Bronchial epithelial cell (primary cell): Measurements from ENCODE around the gene KRTAP2-3. TPM values are rescaled to one million over a fixed set of nuclear protein-coding genes. Genes with fewer than 3 reads are reported as not detected.
A peak's percentile ranks its signal among the peaks of the same experiment; 100 is the strongest.
"Not testable (repeated sequence)": the region's sequence is repeated elsewhere in the genome, so short reads cannot be mapped to it uniquely, and the experiment has no call there.

Source experiments
- DNase-seq: peaks from one replicate; pipeline ENCODE4 v3.0.0-alpha.2; 2010; ENCODE audit warnings: low read depth
- FAIRE-seq: peaks from 2 replicates; lab custom pipeline; 2011; peaks lifted over from hg19 to GRCh38; lab: Jason Lieb, UNC
- H3K27me3 ChIP-seq: 2 replicates; pipeline ENCODE4 v1.5.1; 2011; ENCODE audit warnings: low read length; ENCODE audit not compliant: control insufficient read depth, insufficient read depth
- H3K36me3 ChIP-seq: 2 replicates; pipeline ENCODE4 v1.5.1; 2011; ENCODE audit warnings: low read length; ENCODE audit not compliant: control insufficient read depth, insufficient read depth
- H3K4me3 ChIP-seq: 2 replicates; pipeline ENCODE4 v1.5.1; 2011; ENCODE audit warnings: mild to moderate bottlenecking, low read depth, low read length, control low read depth
- total RNA-seq: library from RNA; depleted of rRNA; stranded (reverse); fragments of >200 nt; gene quantifications from 2 replicates; pipeline ENCODE4 v1.2.1, GENCODE V29; 2014
- TF ChIP-seq, protein P1 (sequence below): IDR thresholded peaks from 2 replicates; pipeline ENCODE4 v1.5.1; 2011; ENCODE audit warnings: mild to moderate bottlenecking, moderate library complexity, low read length, control low read depth, inconsistent platforms; ENCODE audit not compliant: insufficient read depth, severe bottlenecking

KRTAP2-3 gene
- total RNA-seq, 1 donor from 2014 or later: not detected

DNA sequence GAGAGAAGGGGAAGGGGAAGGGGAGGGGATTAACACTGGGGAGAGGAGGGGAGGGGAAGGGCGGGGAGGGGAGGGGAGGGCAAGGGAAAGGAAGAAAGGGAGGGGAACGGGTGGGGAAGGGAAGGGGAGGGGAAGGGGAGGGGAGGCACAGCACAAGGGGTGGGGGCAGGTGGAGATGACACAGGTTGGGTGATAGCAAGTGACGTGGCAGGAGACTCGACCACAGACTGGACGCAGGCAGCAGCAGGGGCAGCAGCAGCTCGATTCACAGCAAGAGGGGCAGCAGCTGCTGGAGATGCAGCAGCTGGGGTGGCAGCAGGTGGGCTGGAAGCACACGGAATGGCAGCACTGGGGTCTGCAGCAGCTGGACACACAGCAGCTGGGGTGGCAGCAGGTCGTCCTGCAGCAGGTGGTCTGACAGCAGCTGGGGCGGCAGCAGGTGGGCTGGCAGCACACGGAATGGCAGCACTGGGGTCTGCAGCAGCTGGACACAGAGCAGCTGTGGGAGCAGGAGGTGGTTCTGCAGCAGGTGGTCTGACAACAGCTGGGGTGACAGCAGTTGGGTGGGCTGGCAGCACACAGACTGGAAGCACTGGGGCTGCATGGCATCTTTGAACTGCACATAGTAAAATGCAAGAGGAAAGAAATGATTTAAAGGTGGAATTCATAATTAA is 41.8 kb upstream of the KRTAP2-3 start, which contains the start of gene KRTAP4-16:
Gene KRTAP4-16, minus strand, starts transcription at position 624 of the 674 bp plus-strand sequence. Its CDS starts 0 bp downstream, at position 624.
- Histone ChIP-seq H3K36me3 (no peaks in the 10 kb centered on the region), H3K4me3 (no peak within 1 kb of the TSS), H3K27me3 (no peaks in the 10 kb centered on the region)
- TF ChIP-seq, protein P1, sequence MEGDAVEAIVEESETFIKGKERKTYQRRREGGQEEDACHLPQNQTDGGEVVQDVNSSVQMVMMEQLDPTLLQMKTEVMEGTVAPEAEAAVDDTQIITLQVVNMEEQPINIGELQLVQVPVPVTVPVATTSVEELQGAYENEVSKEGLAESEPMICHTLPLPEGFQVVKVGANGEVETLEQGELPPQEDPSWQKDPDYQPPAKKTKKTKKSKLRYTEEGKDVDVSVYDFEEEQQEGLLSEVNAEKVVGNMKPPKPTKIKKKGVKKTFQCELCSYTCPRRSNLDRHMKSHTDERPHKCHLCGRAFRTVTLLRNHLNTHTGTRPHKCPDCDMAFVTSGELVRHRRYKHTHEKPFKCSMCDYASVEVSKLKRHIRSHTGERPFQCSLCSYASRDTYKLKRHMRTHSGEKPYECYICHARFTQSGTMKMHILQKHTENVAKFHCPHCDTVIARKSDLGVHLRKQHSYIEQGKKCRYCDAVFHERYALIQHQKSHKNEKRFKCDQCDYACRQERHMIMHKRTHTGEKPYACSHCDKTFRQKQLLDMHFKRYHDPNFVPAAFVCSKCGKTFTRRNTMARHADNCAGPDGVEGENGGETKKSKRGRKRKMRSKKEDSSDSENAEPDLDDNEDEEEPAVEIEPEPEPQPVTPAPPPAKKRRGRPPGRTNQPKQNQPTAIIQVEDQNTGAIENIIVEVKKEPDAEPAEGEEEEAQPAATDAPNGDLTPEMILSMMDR: no peak
- FAIRE-seq (no peak), DNase-seq (no peak)

DNA sequence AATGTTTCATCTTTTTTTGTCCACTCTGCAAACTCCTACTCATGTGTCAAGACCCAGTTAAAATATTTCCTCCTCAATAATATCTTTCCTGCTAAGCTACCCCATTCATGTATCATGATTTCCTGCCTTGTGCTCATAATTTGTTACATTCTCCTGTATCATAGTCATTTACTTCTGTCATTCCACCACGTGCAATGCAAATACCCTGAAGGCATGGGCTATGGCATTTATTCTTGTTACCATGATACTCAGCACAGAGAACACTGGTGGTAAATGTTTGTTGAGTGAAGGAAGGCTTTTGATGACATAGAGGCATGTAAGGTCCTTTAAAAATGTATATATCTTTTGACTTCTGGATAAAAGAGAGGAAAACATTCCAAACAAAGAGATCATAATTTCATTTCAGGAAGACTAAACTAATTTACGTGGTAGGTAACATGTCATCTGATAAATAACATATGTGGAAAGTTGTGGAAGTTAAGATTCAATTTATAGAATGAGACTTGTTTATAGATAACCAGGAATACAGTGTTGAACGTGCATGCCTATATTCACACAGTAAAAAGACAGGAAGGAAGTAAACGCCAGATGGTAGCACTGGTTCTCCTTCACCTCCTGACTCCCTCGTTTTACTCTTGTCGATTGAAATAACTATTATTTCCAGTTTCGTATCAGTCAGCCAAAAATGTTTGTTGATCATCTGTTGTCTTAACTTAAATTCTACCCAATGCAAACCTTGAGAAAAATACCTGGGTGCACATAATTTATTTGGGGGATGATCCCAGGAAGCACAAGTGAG is 40.0 kb upstream of the KRTAP2-3 start:
- not testable (repeated sequence) for H3K27me3 ChIP-seq, H3K4me3 ChIP-seq, H3K36me3 ChIP-seq
- FAIRE-seq (peak; percentile 28), DNase-seq (peak; percentile 93)

DNA sequence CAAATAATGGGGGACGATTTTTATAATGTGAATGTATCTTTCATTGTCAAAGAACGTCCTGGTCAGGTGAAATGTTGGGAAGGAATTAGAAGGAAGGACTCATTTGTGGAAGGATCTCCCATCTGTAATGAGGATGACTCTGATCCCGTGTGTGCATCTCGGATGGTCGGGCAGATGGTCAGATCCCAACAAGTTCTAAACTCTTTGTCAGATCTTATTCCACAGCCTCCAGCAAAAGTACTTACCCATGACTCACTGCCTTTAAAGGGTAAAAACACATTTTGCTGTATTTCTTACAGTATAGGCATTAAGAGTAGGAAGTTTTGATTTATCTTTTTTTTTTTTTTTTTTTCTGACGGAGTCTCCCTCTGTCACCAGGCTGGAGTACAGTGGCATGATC is 38.6 kb upstream of the KRTAP2-3 start:
- TF ChIP-seq, protein P1: no peak
- H3K36me3 ChIP-seq: no peaks in the 10 kb centered on the region
- FAIRE-seq (no peak), DNase-seq (peak; percentile 78)
- H3K27me3 ChIP-seq: no peaks in the 10 kb centered on the region
- no peak overlapping the region for H3K4me3 ChIP-seq

DNA sequence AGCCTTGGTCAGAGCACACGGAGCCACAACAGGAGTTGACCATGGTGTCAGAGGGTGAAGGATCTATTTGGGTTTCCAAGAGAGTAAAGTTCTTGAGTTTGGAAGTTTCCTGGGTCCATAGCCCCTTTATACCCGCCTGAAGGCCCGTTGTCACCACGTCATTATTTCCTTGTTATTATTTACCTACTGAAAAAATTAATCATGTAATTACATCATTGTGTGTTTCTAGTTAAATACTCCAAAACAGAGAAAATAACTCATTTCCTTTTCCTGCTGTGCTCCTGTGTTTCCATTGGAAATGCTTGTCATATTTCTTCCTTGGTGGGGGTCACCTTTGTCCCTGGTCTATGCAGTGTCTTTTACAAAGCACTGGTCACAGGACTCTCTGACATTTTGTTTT is 38.1 kb upstream of the KRTAP2-3 start, which contains the start of gene KRTAP4-8:
Gene KRTAP4-8, minus strand, starts transcription at position 101 of the 400 bp plus-strand sequence. Its CDS starts 58 bp downstream, at position 43.
- Histone ChIP-seq H3K4me3 (no peak within 1 kb of the TSS), H3K27me3 (no peaks in the 10 kb centered on the region), H3K36me3 (no peaks in the 10 kb centered on the region)
- DNase-seq: no peak
- no peak for FAIRE-seq
- TF ChIP-seq, protein P1: no peak

DNA sequence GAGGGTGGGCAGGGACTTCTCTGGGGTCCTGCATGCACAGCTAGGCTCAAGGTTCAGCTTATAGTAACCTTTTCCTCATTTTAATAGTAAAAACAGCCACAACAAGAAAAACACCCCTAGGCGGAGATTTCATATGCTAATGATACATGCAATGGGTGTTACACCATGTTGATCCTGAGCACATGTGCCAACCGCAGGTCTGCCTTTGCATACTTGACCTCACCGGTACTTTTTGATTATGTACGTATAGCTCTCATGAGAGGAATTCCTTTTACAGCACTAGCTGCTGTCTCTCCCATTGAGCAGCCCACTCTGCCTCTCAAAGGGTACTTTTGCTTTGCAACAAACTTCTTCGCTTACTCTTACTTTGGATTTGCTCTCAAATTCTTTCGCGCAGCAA is 36.1 kb upstream of the KRTAP2-3 start:
- TF ChIP-seq, protein P1: no peak
- FAIRE-seq: no peak
- no peaks in the 10 kb centered on the region for H3K36me3 ChIP-seq
- H3K4me3 ChIP-seq: no peak overlapping the region
- peak; percentile 7 for DNase-seq
- no peaks in the 10 kb centered on the region for H3K27me3 ChIP-seq

DNA sequence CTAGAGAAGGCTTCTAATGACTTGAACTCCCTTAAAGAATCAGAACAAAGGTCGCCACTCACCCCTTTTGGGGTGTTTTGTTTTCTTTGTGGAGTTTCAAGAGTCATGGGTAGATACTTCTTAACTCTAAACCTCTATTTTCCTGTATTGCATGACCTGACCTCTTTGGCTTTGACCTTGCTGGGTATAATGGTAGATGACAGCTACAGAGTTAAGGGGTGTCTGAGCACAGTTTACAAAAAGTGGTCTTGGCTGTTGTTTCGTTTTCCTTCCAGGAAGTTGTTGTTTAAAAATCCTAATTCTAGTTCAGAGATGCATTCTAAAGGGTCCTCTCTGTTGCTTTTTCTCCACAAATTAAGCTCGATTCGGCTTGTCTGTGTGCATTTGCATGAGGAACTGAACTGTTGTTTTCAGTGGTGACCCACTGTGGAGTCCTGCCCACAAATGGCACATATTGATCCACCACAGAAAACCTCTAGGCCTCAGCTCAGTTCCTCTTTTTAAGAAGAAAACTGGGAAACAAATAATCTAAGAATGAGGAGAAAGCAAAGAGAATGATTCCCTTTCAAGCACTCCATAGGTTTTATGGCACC is 28.9 kb upstream of the KRTAP2-3 start:
- not testable (repeated sequence) for FAIRE-seq

DNA sequence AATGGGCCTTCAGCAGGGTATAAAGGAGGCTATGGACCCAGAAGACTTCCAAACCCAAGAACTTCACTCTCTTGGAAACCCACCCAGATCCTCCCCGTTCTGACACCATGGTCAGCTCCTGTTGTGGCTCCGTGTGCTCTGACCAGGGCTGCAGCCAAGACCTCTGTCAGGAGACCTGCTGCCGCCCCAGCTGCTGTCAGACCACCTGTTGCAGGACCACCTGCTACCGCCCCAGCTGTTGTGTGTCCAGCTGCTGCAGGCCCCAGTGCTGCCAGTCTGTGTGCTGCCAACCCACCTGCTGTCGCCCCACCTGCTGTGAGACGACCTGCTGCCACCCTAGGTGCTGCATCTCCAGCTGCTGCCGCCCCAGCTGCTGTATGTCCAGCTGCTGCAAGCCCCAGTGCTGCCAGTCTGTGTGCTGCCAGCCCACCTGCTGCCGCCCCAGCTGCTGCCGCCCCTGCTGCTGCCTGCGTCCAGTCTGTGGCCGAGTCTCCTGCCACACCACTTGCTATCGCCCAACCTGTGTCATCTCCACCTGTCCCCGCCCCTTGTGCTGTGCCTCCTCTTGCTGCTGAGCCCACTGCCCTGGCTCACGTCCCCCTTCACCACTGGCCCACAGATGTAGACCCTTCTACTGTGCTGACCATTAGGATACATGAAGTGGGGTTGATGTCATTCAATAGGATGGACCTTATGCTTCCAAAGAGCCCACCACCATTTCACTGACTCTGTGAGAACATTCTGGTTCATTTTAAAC is 24.4 kb upstream of the KRTAP2-3 start, which contains the start of gene KRTAP4-7:
Gene KRTAP4-7, plus strand, starts transcription at position 51 of the 757 bp plus-strand sequence. Its CDS starts 57 bp downstream, at position 108.
- FAIRE-seq: not testable (repeated sequence)

More for the DNA sequence above, 28.9 kb upstream of the KRTAP2-3 start:
- not testable (repeated sequence) for H3K4me3 ChIP-seq, DNase-seq, H3K36me3 ChIP-seq, H3K27me3 ChIP-seq

DNA sequence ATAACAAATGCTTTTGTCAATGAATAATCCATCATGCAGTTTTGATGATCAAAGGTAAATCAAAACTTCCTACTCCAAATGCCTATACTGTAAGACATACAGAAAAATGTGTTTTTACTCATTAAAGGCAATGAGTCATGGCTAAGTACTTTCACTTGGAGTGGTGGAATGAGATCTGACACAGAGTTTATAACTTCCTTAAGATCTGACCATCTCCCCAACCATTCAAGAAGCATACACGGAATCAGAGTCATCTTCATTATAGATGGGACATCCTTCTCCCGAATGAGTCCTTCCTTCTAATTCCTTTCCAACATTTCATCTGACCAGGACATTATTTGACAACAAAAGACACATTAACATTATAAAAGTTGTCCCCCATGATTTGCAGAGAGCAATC is 23.5 kb upstream of the KRTAP2-3 start:
- H3K36me3 ChIP-seq, H3K4me3 ChIP-seq, H3K27me3 ChIP-seq: not testable (repeated sequence)
- DNase-seq (peak; percentile 25), FAIRE-seq (peak; percentile 77)

More for the DNA sequence above, 24.4 kb upstream of the KRTAP2-3 start, which contains the start of gene KRTAP4-7:
- not testable (repeated sequence) for H3K27me3 ChIP-seq, H3K36me3 ChIP-seq, H3K4me3 ChIP-seq, DNase-seq
